Gastroesophageal sphincter (tissue), 4 donors: ENCODE data around the gene PEX6. TPM values are rescaled to one million over a fixed set of nuclear protein-coding genes. Genes with fewer than 3 reads are reported as not detected.

ENCODE experiments used
- ATAC-seq: fragments of 150-250 bp; one replicate; pipeline ENCODE4 v1.9.1; 2016; ENCODE audit warnings: mild to moderate bottlenecking, moderate library complexity
- H3K27ac ChIP-seq, 4 donors: fragments of 200-600 bp; sonication (generic) in 3 of 4; 1 replicate in 3 of 4; 2 replicates in 1 of 4; pipeline ENCODE4 v1.5.1; 2016 to 2019
- H3K27me3 ChIP-seq: fragments of 200-600 bp; sonication (generic); one replicate; pipeline ENCODE4 v1.5.1; 2019
- H3K36me3 ChIP-seq, 2 donors: fragments of 200-600 bp; sonication (generic); one replicate each; pipeline ENCODE4 v1.5.1; 2019; ENCODE audit warnings: control low read depth in 1 of 2
- H3K4me1 ChIP-seq, 3 donors: fragments of 200-600 bp; sonication (generic); 1 replicate in 2 of 3; 2 replicates in 1 of 3; pipeline ENCODE4 v1.5.1; 2016 to 2019; ENCODE audit warnings: control low read depth in 2 of 3
- H3K4me3 ChIP-seq, 2 donors: fragments of 200-600 bp; sonication (generic); one replicate each; pipeline ENCODE4 v1.5.1; 2019; ENCODE audit warnings: mild to moderate bottlenecking in 1 of 2, moderate library complexity in 1 of 2
- H3K9me3 ChIP-seq, 3 donors: fragments of 200-600 bp; sonication (generic); one replicate each; pipeline ENCODE4 v1.5.1; 2017 to 2019; ENCODE audit warnings: control low read depth in 2 of 3
- CTCF ChIP-seq, 4 experiments: fragments of 200-600 bp in 2 of 4; fragments of 450-650 bp in 2 of 4; sonication (generic) in 1 of 4; IDR thresholded peaks; one replicate each; pipeline ENCODE4 v1.5.1; 2017 to 2019; ENCODE audit warnings: antibody characterized with exemption in 4 of 4, mild to moderate bottlenecking in 2 of 4, moderate library complexity in 2 of 4
- EP300 ChIP-seq: sonication (generic); formaldehyde crosslinking; IDR thresholded peaks from one replicate; pipeline ENCODE4 v1.6.1; 2017; ENCODE audit warnings: antibody characterized with exemption, mild to moderate bottlenecking
- POLR2A ChIP-seq, 2 donors: fragments of 450-650 bp; IDR thresholded peaks; one replicate each; pipeline ENCODE4 v1.6.1; 2017; ENCODE audit warnings: antibody characterized with exemption in 2 of 2, mild to moderate bottlenecking in 2 of 2, moderate library complexity in 1 of 2
- POLR2AphosphoS5 ChIP-seq: sonication (generic); formaldehyde crosslinking; IDR thresholded peaks from one replicate; pipeline ENCODE4 v1.6.1; 2017; ENCODE audit warnings: antibody characterized with exemption
- WGBS, 2 donors: methylation state at CpG; one replicate each; pipeline ENCODE4 v1.1.5; 2018; ENCODE audit warnings: low coverage in 1 of 2; 5-methylcytosine and 5-hydroxymethylcytosine counted together
- total RNA-seq, 4 donors: library from RNA; depleted of rRNA; stranded (reverse); fragments of >200 nt; gene quantifications; one replicate each; pipeline ENCODE4 v1.1.0, GENCODE V29; 2016

The PEX6 gene
- total RNA-seq, 4 donors from 2014 or later, result 9.8 to 23.5 (median 21.2) TPM

GRCh38 chr6:42939810-42940167 is 39.2 kb downstream of the PEX6 start:
- peaks cover 0 to 95% of the 10 kb centered on the region in 2 donors for H3K36me3 ChIP-seq
- no peak for ATAC-seq
- H3K27me3 ChIP-seq, result no peaks in the 10 kb centered on the region
- H3K27ac ChIP-seq, result no peak overlapping the region
- no peaks in the 10 kb centered on the region for H3K4me1 ChIP-seq
- TF ChIP-seq CTCF (IDR thresholded peaks at IDR 0.05) (no peak), POLR2A (IDR thresholded peaks at IDR 0.05) (no peak), EP300 (no peak), POLR2AphosphoS5 (no peak)
- H3K9me3 ChIP-seq, result no peaks in the 10 kb centered on the region
- 65 to 83% methylated on average over 2 to 4 of the region's 4 CpGs for WGBS, 2 donors
- H3K4me3 ChIP-seq, result no peak overlapping the region

DNA sequence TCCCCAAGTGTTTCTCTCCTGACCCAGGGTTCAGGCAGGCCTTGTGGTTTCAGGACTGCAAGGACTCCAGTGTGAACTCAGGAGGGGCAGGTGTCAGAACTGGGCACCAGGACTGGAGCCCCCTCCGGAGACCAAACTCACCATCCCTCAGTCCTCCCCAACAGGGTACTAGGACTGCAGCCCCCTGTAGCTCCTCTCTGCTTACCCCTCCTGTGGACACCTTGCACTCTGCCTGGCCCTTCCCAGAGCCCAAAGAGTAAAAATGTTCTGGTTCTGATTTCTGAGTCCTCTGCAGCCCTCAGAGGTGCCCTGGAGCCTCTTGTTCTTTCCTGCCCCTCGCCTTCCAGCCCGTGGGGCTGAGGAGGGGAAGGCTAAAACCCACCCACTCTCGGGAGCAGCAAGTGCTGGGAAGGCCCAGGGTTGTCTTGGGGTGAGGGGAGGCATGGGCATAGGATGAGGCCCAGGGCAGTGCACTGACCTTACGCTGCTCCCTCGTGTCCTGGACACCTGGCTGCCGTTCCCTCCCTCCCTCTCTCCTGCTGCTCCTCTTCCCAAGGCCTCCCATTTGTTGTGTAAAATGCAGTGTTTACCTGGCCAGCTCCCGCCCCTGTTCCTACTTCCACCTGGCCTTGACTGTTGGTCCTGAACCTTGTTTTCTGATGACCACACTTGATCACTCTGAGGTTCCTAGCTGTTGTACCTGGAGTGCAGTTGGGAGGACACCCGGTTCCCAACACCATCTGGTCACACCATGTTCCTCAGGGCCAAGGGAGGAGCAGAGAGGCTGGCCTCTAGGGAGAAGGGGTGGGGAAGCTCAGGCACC is 39.8 kb downstream of the PEX6 start:
- ATAC-seq, result no peak
- Histone ChIP-seq H3K9me3 (no peaks in the 10 kb centered on the region), H3K27me3 (no peaks in the 10 kb centered on the region), H3K27ac (no peak overlapping the region), H3K4me3 (no peak overlapping the region), H3K36me3 (peaks cover 0 to 95% of the 10 kb centered on the region in 2 donors), H3K4me1 (no peaks in the 10 kb centered on the region)
- no peak for TF ChIP-seq POLR2AphosphoS5
- no peak for TF ChIP-seq POLR2A (IDR thresholded peaks at IDR 0.05)
- WGBS, 2 donors, result 63 to 80% methylated on average over 2 to 6 of the region's 9 CpGs

DNA sequence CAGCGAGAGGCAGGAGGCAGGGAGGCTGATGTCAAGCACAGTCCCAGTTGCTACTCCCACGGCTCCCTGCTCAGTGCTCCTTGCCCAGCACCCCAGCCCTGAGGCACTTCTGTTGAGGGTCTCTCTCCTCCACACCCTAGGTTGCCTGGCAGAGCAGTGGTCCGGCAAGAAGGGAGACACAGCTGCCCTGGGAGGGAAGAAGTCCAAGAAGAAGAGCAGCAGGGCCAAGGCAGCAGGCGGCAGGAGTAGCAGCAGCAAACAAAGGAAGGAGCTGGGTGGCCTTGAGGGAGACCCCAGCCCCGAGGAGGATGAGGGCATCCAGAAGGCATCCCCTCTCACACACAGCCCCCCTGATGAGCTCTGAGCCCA is 40.6 kb downstream of the PEX6 start:
- WGBS, 2 donors, result 100% methylated on average over 1 of the region's 5 CpGs; no CpG with 5 or more reads in 1 of the 2 donors
- Histone ChIP-seq H3K27ac (no peak overlapping the region), H3K36me3 (peaks cover 0 to 93% of the 10 kb centered on the region in 2 donors), H3K4me3 (no peak overlapping the region), H3K9me3 (no peaks in the 10 kb centered on the region), H3K27me3 (no peaks in the 10 kb centered on the region), H3K4me1 (peaks cover 0 to 3% (median 0%) of the 10 kb centered on the region in 3 donors)
- TF ChIP-seq CTCF (IDR thresholded peaks at IDR 0.05), result no peak
- TF ChIP-seq POLR2A (IDR thresholded peaks at IDR 0.05), result no peak
- no peak for TF ChIP-seq EP300
- no peak for TF ChIP-seq POLR2AphosphoS5
- ATAC-seq, result no peak

- no peak for ATAC-seq
- WGBS, 2 donors, result 86 to 88% methylated on average over 8 of the region's 13 CpGs
- Histone ChIP-seq H3K4me3 (no peak overlapping the region), H3K4me1 (peaks cover 0 to 9% (median 1%) of the 10 kb centered on the region in 3 donors), H3K9me3 (no peaks in the 10 kb centered on the region), H3K27ac (no peak overlapping the region), H3K27me3 (no peaks in the 10 kb centered on the region), H3K36me3 (peaks cover 0 to 92% of the 10 kb centered on the region in 2 donors)
- TF ChIP-seq CTCF (IDR thresholded peaks at IDR 0.05) (no peak), EP300 (no peak), POLR2A (IDR thresholded peaks at IDR 0.05) (no peak), POLR2AphosphoS5 (no peak)
Measured at GRCh38 chr6:42937548-42938427, 41.2 kb downstream of the PEX6 start.

DNA sequence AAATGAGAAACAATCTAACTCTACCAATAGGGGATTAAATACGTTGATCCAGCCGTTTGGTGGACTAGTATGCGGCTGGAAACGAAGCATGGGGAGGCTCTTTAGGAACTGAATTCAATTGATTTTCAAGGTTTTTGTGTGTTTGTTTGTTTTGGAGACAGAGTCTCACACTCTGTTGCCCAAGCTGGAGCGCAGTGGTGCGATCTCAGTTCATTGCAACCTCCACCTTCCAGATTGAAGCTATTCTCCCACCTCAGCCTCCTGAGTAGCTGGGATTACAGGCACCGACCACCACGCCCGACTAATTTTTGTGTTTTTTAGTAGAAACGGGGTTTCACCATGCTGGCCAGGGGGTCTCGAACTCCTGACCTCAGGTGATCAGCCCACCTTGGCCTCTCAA is 42.6 kb downstream of the PEX6 start:
- no peak overlapping the region for H3K27ac ChIP-seq
- TF ChIP-seq CTCF (IDR thresholded peaks at IDR 0.05), result no peak
- no peak for ATAC-seq
- peaks cover 0 to 23% (median 3%) of the 10 kb centered on the region in 3 donors for H3K4me1 ChIP-seq
- no peak overlapping the region for H3K4me3 ChIP-seq
- no peaks in the 10 kb centered on the region for H3K27me3 ChIP-seq
- 78 to 89% methylated on average over 6 to 11 of the region's 11 CpGs for WGBS, 2 donors
- peaks cover 0 to 83% of the 10 kb centered on the region in 2 donors for H3K36me3 ChIP-seq
- H3K9me3 ChIP-seq, result no peaks in the 10 kb centered on the region
